IMR-90 (cell line): ENCODE measurements around the gene SORBS1. TPM values are rescaled to one million over a fixed set of nuclear protein-coding genes. Genes with fewer than 3 reads are reported as not detected.

Experiments used
- ATAC-seq: fragments of 200-7000 bp; cut with Tn5 transposase; 2 replicates; pipeline ENCODE4 v1.9.1; 2020; ENCODE audit warnings: low read depth, mild to moderate bottlenecking, moderate library complexity
- BruUV-seq: library from RNA; stranded (reverse); fragments of 400-500 nt; replicated peaks from 2 replicates; lab custom pipeline; 2021; lab: Mats Ljungman, UMichigan
- CTCF ChIA-PET: fragments of 300-600 bp; formaldehyde crosslinking; extraction: SDS; loops from one replicate; lab custom pipeline; 2021; ENCODE audit warnings: antibody characterized with exemption; lab: Yijun Ruan, JAX
- POLR2A ChIA-PET: fragments of 300-600 bp; sonication (Branson Sonifier 250); formaldehyde crosslinking; loops from one replicate; lab custom pipeline; 2022; ENCODE audit warnings: antibody characterized with exemption; ENCODE audit not compliant: unreplicated experiment; lab: Charles Lee
- DNase-seq: peaks from one replicate; pipeline ENCODE4 v3.0.0; 2013
- H2AFZ ChIP-seq: replicated peaks from 2 replicates; pipeline ENCODE3; 2013; ENCODE audit warnings: low read length, mild to moderate bottlenecking; ENCODE audit not compliant: poor library complexity
- H2AK5ac ChIP-seq: 2 replicates; pipeline ENCODE4 v1.6.1; 2013; ENCODE audit warnings: low read depth, low read length, inconsistent platforms
- H2AK9ac ChIP-seq: replicated peaks from 2 replicates; pipeline ENCODE3; 2013; ENCODE audit warnings: mild to moderate bottlenecking, low read depth, low read length, moderate library complexity; ENCODE audit not compliant: poor library complexity
- H2BK120ac ChIP-seq: 2 replicates; pipeline ENCODE4 v1.6.1; 2013; ENCODE audit warnings: low read depth, low read length, inconsistent platforms
- H2BK15ac ChIP-seq: 3 replicates; pipeline ENCODE4 v1.6.1; 2013; ENCODE audit warnings: low read depth, low read length, inconsistent platforms
- H2BK20ac ChIP-seq: 2 replicates; pipeline ENCODE4 v1.6.1; 2013; ENCODE audit warnings: low read depth, mild to moderate bottlenecking, inconsistent platforms, low read length, moderate library complexity
- H2BK5ac ChIP-seq: 2 replicates; pipeline ENCODE4 v1.6.1; 2013; ENCODE audit warnings: mild to moderate bottlenecking, low read depth, low read length, inconsistent platforms; ENCODE audit not compliant: poor library complexity, severe bottlenecking
- H3K14ac ChIP-seq: replicated peaks from 2 replicates; pipeline ENCODE4 v1.6.1; 2013; ENCODE audit warnings: low read depth, low read length, inconsistent platforms
- H3K18ac ChIP-seq: 2 replicates; pipeline ENCODE4 v1.6.1; 2013; ENCODE audit warnings: low read depth, low read length, control low read depth
- H3K23ac ChIP-seq: 2 replicates; pipeline ENCODE4 v1.6.1; 2013; ENCODE audit warnings: low read depth, low read length, inconsistent platforms
- H3K27ac ChIP-seq: 2 replicates; pipeline ENCODE4 v1.5.1; 2013; ENCODE audit warnings: mild to moderate bottlenecking, control low read depth, low read length; ENCODE audit not compliant: insufficient read depth
- H3K27me3 ChIP-seq: 2 replicates; pipeline ENCODE4 v1.6.1; 2013; ENCODE audit warnings: low read length; ENCODE audit not compliant: control insufficient read depth, insufficient read depth
- H3K36me3 ChIP-seq: 2 replicates; pipeline ENCODE4 v1.6.1; 2013; ENCODE audit warnings: low read length, mixed read lengths; ENCODE audit not compliant: control insufficient read depth, insufficient read depth
- H3K4ac ChIP-seq: 2 replicates; pipeline ENCODE4 v1.6.1; 2013; ENCODE audit warnings: low read depth, low read length, inconsistent platforms
- H3K4me1 ChIP-seq: 2 replicates; pipeline ENCODE4 v1.6.1; 2013; ENCODE audit warnings: low read length, mixed read lengths; ENCODE audit not compliant: control insufficient read depth, insufficient read depth
- H3K4me2 ChIP-seq: 2 replicates; pipeline ENCODE4 v1.6.1; 2013; ENCODE audit warnings: low read depth, mild to moderate bottlenecking, control low read depth, low read length, moderate library complexity
- H3K4me3 ChIP-seq: 2 replicates; pipeline ENCODE4 v1.5.1; 2013; ENCODE audit warnings: low read depth, mild to moderate bottlenecking, control low read depth, low read length, moderate library complexity; ENCODE audit not compliant: insufficient read depth
- H3K56ac ChIP-seq: 2 replicates; pipeline ENCODE4 v1.6.1; 2013; ENCODE audit warnings: low read length, inconsistent platforms; ENCODE audit not compliant: insufficient read depth; ENCODE audit errors: extremely low read depth
- H3K79me1 ChIP-seq, 2 experiments: 2 replicates each; pipeline ENCODE4 v1.6.1; 2013; ENCODE audit warnings: low read length in 2 of 2, inconsistent platforms in 1 of 2, low read depth in 1 of 2
- H3K9ac ChIP-seq: 2 replicates; pipeline ENCODE4 v1.6.1; 2013; ENCODE audit warnings: low read depth, low read length, control low read depth
- H3K9me1 ChIP-seq: 2 replicates; pipeline ENCODE4 v1.6.1; 2013; ENCODE audit warnings: low read length, inconsistent platforms; ENCODE audit not compliant: insufficient read depth
- H3K9me3 ChIP-seq: 2 replicates; pipeline ENCODE4 v1.6.1; 2013; ENCODE audit warnings: low read length; ENCODE audit not compliant: control insufficient read depth, insufficient read depth
- H4K20me1 ChIP-seq: 2 replicates; pipeline ENCODE4 v1.6.1; 2013; ENCODE audit warnings: low read length, inconsistent platforms; ENCODE audit not compliant: insufficient read depth
- H4K5ac ChIP-seq: 2 replicates; pipeline ENCODE4 v1.6.1; 2013; ENCODE audit warnings: mild to moderate bottlenecking, low read depth, low read length, control low read depth
- H4K8ac ChIP-seq, 2 experiments: 2 replicates each; pipeline ENCODE4 v1.6.1; 2013; ENCODE audit warnings: low read depth in 2 of 2, low read length in 2 of 2, control low read depth in 1 of 2, inconsistent platforms in 1 of 2
- H4K91ac ChIP-seq: 2 replicates; pipeline ENCODE4 v1.6.1; 2013; ENCODE audit warnings: low read depth, low read length, inconsistent platforms; ENCODE audit not compliant: insufficient read depth
- POLR2A ChIP-seq: IDR thresholded peaks from 2 replicates; pipeline ENCODE4 v1.6.1; 2012; ENCODE audit warnings: mild to moderate bottlenecking, low read depth, low read length
- USF2 ChIP-seq: fragments of 150-350 bp; IDR thresholded peaks from 2 replicates; pipeline ENCODE4 v1.6.1; 2017; ENCODE audit warnings: mild to moderate bottlenecking, antibody characterized with exemption, low read length, low read depth
- WGBS, 2 experiments: methylation state at CpG; one replicate each; pipeline versions ENCODE4 v1.1.5 to v1.1.7; 2013; ENCODE audit warnings: missing lambda C conversion rate in 2 of 2; ENCODE audit not compliant: insufficient read length in 1 of 2; ENCODE audit errors: extremely low coverage in 2 of 2; 5-methylcytosine and 5-hydroxymethylcytosine counted together
- dilution Hi-C: fragments of 300-500 bp; cut with HindIII; formaldehyde crosslinking; loops from one replicate; pipeline ENCODE4 v1.14.3; 2018; ENCODE audit warnings: low sequenced_read_pairs; ENCODE audit not compliant: unreplicated experiment
- in situ Hi-C: fragments of 300-500 bp; cut with MboI; formaldehyde crosslinking; loops from 3 replicates; pipeline ENCODE4 v1.14.3; 2019; ENCODE audit warnings: low sequenced_read_pairs, inconsistent platforms, mixed read lengths
- intact Hi-C: fragments of 100-400 bp; cut with micrococcal nuclease; formaldehyde crosslinking; loops from 2 replicates; pipeline ENCODE4 v1.10.0; 2022
- polyA plus RNA-seq, 3 experiments: library from polyadenylated mRNA; depleted of rRNA; stranded (reverse); fragments of >200 nt; gene quantifications; 2 replicates each; pipeline ENCODE4 v1.2.3, GENCODE V29; 2012; ENCODE audit warnings: low replicate concordance in 1 of 3
- total RNA-seq: library from RNA; depleted of rRNA; stranded (reverse); fragments of >200 nt; gene quantifications from 2 replicates; pipeline ENCODE4 v1.2.3, GENCODE V29; 2012

SORBS1 gene
- total and polyA plus RNA-seq, 2 of the 4 experiments (the other 2 are of a cell fraction) = 0.18 to 0.32 TPM

- Histone ChIP-seq H2BK20ac (no peak overlapping the region), H4K5ac (no peak overlapping the region), H3K79me1 (no peaks in the 10 kb centered on the region), H2BK120ac (no peak overlapping the region), H3K36me3 (no peaks in the 10 kb centered on the region), H4K20me1 (no peaks in the 10 kb centered on the region), H3K23ac (no peak overlapping the region), H2AK9ac (peak overlapping the region; percentile 56), H3K27me3 (peaks cover 10% of the 10 kb centered on the region), H3K9me1 (no peaks in the 10 kb centered on the region; the same call in 1 of the 2 replicates), H2BK15ac (no peak overlapping the region), H3K56ac (no peak overlapping the region), H3K4me3 (no peak overlapping the region), H3K18ac (no peak overlapping the region), H2BK5ac (no peak overlapping the region), H3K9ac (no peak overlapping the region), H3K9me3 (no peaks in the 10 kb centered on the region), H2AFZ (no peak overlapping the region), H3K14ac (no peak overlapping the region), H3K4me1 (peaks cover 3% of the 10 kb centered on the region), H4K91ac (no peak overlapping the region), H4K8ac (no peak overlapping the region), H3K4ac (no peak overlapping the region), H3K27ac (no peak overlapping the region), H3K4me2 (no peak overlapping the region), H2AK5ac (no peak overlapping the region)
- no TSS peak for BruUV-seq
- intact Hi-C loops (loop anchor here (5.0 kb wide), 1 partner anchor 312 kb away; no protein-coding TSS in a partner anchor), in situ Hi-C loops (no loop called here), dilution Hi-C loops (no loop called here)
- TF ChIP-seq USF2 (no peak), POLR2A (no peak)
- 64% methylated on average over 3 of the region's 5 CpGs; no CpG with 5 or more reads in 1 of the 2 experiments for WGBS, 2 experiments
- ChIA-PET CTCF (interaction anchor here (1.0 to 1.7 kb wide), 2 partner anchors 14 to 25 kb away, joined by 5 to 8 read pairs; no protein-coding TSS in a partner anchor), POLR2A (no interaction called here)
- ATAC-seq (no peak), DNase-seq (no peak)
Measured at GRCh38 chr10:95444792-95445191, 116.4 kb downstream of the SORBS1 start.
